Sigmoid colon (tissue), 7 donors: Measurements from ENCODE around the gene EXOSC6. TPM values are rescaled to one million over a fixed set of nuclear protein-coding genes. Genes with fewer than 3 reads are reported as not detected.

Experiments used
- polyA plus RNA-seq, 3 donors: library from polyadenylated mRNA; stranded (reverse); fragments of 200-250 nt; gene quantifications; one replicate each; pipeline ENCODE4 v1.2.3, GENCODE V29; 2013
- small RNA-seq, 3 donors: library from RNA; depleted of rRNA; stranded (forward); fragments of <200 nt; gene quantifications; one replicate each; pipeline ENCODE3, GENCODE V24; 2016
- total RNA-seq, 4 donors: library from RNA; depleted of rRNA; stranded (reverse); fragments of >200 nt; gene quantifications; one replicate each; pipeline ENCODE4 v1.1.0, GENCODE V29; 2016
- donor health status: healthy with polysubstance abuse.
- donor health status: Bipolar disorder and iron deficiency.
- donor health status: healthy.

The EXOSC6 gene
- total and polyA plus RNA-seq, 7 donors: 5.4 to 24.7 (median 13.5) TPM

Small RNA genes lying within 50 kb of the gene (small RNA-seq; reads per million reads assigned to genes)
- gene AC009060.2 (0 reads per million in 3 donors), gene RN7SL279P (0 reads per million in 3 donors)

Other genes with a start within 250 kb of the EXOSC6 start
- gene PDPR, start 137.6 kb downstream of the EXOSC6 start, total RNA-seq: 10 to 100 TPM; 16.4 to 28.5 (median 21.5) TPM
- gene PDPR, start 137.6 kb downstream of the EXOSC6 start, polyA plus RNA-seq: 10 to 100 TPM in 1 of 3 donors, 1 to 10 TPM in 2; 2.8 to 11.0 (median 3.0) TPM
- not detected for gene CLEC18C, start 78.2 kb downstream of the EXOSC6 start, total RNA-seq
- gene CLEC18C, start 78.2 kb downstream of the EXOSC6 start, polyA plus RNA-seq: under 1 TPM in 1 of 3 donors, not detected in 2; 0.10 TPM
- gene AARS1, start 37.6 kb upstream of the EXOSC6 start, total RNA-seq: 10 to 100 TPM; 58.1 to 80.0 (median 61.9) TPM
- 10 to 100 TPM; 19.8 to 45.8 (median 21.5) TPM for gene AARS1, start 37.6 kb upstream of the EXOSC6 start, polyA plus RNA-seq
- 10 to 100 TPM; 16.6 to 27.1 (median 24.6) TPM for gene DDX19B, start 47.2 kb upstream of the EXOSC6 start, total RNA-seq
- gene DDX19B, start 47.2 kb upstream of the EXOSC6 start, polyA plus RNA-seq: 10 to 100 TPM; 21.7 to 34.2 (median 23.4) TPM
- 10 to 100 TPM; 33.9 to 41.3 (median 37.9) TPM for gene DDX19A, start 95.0 kb upstream of the EXOSC6 start, total RNA-seq
- 10 to 100 TPM; 12.0 to 24.4 (median 14.4) TPM for gene DDX19A, start 95.0 kb upstream of the EXOSC6 start, polyA plus RNA-seq
- 10 to 100 TPM; 14.0 to 21.3 (median 16.6) TPM for gene ST3GAL2, start 187.2 kb upstream of the EXOSC6 start, total RNA-seq
- 10 to 100 TPM in 1 of 3 donors, 1 to 10 TPM in 2; 2.3 to 10.2 (median 2.4) TPM for gene ST3GAL2, start 187.2 kb upstream of the EXOSC6 start, polyA plus RNA-seq
- gene FCSK, start 202.7 kb upstream of the EXOSC6 start, total RNA-seq: 10 to 100 TPM in 3 of 4 donors, 1 to 10 TPM in 1; 7.8 to 13.3 (median 12.2) TPM
- 10 to 100 TPM in 2 of 3 donors, 1 to 10 TPM in 1; 7.6 to 19.1 (median 14.4) TPM for gene FCSK, start 202.7 kb upstream of the EXOSC6 start, polyA plus RNA-seq